Measurements from ENCODE around the gene BOLL.
"Not testable (repeated sequence)": the region's sequence is repeated elsewhere in the genome, so short reads cannot be mapped to it uniquely, and the experiment has no call there.

BOLL gene

DNA sequence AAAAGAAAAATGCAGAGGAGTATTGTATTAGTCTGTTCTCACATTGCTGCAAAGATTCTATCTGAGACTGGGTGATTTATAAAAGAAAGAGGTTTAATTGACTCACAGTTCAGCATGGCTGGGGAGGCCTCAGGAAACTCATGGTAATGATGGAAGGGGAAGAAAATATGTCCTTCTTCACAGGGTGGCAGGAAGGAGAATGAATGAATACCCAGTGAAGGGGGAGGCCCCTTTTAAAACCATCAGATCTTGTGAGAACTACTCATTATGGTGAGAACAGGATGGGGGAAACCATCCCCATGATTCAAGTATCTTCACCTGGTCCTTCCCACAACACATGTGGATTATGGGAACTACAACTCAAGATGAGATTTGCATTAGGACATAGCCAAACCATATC, 10.2 kb upstream of the BOLL start:
- DNase-seq, result no peak

DNA sequence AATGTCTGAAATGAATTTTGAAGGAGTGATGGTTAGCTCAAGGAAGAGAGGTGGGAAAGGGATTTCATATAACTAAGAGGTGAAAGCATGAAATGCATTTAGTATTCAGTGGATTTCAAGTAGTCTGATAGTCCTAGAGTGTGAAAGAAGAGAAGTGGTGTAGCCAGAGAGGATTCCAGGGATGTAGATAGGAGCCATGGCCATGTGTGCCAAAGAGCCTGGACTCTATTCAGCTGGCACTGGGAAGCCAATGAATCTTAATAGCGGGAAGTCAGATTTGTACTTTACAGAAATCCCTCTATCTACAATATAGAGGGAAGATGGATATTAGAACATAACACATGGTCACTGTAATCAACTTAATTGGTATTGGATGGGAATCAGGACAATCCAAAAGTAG, 8.3 kb upstream of the BOLL start:
- no peak for DNase-seq

DNA sequence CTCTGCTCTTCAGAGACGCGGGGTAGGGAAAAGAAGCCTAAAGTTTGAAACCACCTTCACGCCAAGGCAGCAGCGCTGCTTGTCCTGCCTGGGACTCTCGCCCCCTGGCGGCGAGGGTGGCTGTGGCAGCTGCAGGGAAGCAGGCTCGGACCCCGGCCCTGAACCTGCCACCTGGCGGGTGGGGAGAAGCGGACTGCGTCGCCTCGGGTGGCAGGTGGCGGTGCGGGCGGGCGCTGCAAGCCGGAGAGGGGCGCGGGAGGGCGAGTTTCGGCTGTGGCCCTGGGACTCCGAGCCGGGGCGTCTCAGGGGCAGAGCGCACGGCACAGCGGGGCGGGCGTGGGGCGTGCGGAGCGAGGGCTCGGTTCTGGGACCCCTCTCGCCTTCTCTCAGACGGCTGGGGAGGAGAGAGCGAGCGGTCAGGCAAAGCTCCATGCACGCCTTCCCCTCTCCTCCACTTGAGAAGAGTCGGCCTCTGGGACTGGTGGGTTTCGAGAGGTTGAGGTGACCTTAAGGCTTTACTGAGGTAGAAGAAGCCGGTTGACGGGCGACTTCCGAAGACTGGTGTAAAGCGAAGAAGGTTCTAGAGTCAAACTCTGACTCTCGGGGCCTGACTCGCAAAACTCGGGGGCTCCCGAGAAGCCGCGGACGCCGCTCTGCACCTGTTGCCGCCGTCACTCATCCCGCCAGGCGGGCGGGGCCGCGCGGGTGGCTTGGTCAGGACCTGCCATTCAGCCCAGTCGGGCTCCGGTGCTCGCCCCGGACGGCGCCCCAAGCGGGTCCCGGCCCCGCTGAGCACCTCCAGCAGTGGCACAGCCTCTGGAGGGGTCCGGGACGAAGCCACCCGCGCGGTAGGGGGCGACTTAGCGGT, 1.1 kb upstream of the BOLL start:
- no peak for DNase-seq

DNA sequence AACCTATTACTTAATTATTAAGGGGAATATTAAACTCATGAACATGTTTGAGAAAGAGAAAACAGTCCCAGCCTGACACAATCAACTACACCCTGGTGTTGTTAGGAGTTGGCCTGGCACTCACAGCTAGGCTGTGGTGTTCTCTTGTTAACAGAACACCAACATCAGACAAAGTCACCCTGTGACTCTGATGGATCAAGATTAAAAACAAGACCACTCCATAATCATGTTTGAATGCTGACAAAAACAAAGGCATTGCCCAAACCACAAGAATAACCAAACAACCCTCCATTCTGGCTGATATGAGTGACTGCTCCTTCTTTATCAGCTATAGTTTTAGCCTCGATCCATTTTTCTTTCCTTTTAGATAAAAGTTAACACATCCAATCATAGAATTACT, 3.0 kb downstream of the BOLL start:
- DNase-seq, result no peak

DNA sequence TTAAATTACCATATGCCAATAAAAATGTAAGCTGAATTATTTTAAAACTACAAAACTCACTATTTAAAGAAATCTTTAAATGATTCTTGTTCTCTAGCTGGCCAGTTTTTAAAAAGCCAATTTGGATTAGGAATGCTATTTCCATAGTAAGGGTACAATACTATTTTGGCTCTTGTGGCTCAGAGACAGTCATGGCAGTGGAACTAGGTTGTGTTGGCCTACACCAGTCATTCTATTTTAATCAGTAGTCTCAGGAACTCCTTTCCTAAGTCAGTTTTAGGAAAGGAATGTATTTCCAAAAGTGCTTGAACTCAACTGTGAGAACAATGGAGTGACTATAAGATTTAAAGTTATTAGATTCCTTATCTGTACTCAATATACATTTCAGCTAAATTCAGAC, 5.9 kb downstream of the BOLL start:
- DNase-seq, result no peak

DNA sequence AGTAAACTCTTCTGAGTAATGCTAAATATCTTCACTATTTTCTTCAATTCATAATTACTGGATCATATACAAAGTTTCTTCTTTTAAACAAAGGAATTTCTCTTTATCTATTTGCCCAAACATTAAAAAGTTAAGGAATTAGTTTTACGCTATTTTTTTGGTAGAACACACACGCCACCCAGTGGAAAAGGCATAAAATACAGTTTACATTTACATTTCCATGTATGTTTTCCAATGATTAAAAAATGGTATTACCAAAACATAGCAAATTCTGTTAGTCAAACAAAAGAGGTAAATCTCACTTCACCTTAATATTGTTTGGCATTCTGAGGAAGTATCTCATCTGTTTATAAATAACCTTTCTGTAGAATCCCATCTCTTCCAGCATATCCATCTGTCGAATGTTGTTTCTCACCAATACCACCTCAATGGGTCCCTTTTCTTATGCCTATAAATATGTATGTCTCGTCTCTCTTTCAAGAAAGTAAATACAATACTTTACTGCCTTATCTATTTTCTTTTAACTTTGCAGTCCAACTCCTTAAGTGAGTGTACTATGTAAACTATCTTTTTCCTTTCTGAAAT, 7.2 kb downstream of the BOLL start:
- no peak for DNase-seq

DNA sequence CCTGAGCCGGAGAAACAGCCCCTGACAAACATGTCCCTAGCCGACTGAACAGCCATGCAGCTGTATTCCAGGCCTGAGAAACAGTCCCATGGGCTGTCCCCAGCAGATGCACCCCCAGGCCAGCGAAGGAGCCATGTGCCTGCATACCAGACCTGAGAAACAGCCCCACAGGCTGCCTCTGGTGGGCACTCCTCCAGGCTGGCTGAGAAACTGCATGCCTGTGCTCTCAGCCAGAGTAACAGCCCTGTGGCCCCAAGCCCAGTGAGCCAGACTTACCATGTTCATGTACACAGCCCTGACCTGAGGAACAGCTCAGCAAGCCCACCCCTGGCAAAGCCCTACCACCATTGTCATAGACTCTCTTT, 24.8 kb downstream of the BOLL start:
- no peak for DNase-seq

DNA sequence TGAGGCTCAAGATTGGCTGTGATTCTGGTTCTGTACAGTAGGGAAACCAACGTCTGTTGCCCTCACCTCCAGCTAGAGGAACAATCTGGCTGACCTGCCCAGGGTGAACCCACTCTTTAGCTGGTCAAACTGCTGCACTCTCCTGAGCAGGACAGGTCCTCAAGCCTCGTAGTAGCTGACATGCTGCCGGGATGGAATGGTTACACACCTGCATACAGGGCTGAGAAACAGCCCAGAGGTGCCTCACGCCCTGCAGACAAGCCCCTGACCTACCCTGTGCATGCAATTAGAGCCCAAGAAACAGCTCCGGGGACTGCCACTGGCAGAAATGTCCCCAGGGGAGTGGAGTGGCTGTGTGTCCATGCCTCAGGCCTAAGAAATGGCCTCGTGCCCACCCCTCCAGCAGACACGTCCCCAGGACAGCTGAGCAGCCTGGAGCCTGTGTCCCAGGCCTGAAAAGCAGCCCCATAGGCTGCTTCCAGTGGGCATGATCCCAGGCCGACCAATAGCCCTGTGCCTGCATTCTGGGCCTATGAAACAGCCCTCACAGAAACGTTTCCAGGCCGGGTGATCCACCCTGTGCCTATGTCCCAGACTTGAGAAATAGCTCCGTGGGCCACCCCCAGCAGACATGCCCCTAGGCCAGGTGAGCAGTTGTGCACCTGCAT, 25.4 kb downstream of the BOLL start:
- no peak for DNase-seq

DNA sequence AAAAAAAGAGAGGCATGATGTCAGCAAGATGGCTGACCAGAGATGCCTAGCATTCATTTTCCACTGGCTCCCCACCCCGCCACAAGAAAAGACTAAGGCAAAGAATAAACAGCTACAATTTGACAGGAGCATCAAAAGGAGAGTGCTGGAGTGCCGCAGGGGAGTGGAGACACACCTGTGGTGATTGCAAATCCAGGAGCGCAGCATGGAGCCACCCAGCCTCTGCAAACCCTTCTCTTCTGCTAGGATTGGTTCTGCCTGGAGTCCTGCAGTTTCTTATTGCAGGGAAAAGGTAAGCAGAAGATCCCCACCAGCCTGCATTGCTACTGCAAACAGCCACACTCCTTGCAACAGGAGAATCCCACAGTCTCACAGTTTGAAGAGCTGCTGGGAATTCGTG, 26.1 kb downstream of the BOLL start:
- no peak for DNase-seq

DNA sequence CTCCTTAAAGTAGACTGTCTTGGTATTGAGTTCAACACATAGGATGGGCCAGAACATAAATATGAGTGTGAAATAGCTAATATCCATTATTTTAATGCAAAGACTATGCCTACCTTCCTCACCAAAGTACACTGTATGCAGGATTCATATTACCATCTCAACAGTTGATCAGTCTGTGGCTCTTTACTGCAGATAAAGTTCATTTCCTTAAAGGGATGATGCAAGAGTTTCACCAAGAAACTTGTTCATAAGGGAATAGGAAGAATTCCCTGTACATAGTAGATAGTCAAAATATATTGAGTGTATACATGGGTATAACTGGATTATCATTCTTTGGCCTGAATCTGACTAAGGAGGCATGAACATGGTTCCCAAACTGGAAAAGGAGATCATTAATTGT, 44.9 kb downstream of the BOLL start:
- DNase-seq, result no peak

DNA sequence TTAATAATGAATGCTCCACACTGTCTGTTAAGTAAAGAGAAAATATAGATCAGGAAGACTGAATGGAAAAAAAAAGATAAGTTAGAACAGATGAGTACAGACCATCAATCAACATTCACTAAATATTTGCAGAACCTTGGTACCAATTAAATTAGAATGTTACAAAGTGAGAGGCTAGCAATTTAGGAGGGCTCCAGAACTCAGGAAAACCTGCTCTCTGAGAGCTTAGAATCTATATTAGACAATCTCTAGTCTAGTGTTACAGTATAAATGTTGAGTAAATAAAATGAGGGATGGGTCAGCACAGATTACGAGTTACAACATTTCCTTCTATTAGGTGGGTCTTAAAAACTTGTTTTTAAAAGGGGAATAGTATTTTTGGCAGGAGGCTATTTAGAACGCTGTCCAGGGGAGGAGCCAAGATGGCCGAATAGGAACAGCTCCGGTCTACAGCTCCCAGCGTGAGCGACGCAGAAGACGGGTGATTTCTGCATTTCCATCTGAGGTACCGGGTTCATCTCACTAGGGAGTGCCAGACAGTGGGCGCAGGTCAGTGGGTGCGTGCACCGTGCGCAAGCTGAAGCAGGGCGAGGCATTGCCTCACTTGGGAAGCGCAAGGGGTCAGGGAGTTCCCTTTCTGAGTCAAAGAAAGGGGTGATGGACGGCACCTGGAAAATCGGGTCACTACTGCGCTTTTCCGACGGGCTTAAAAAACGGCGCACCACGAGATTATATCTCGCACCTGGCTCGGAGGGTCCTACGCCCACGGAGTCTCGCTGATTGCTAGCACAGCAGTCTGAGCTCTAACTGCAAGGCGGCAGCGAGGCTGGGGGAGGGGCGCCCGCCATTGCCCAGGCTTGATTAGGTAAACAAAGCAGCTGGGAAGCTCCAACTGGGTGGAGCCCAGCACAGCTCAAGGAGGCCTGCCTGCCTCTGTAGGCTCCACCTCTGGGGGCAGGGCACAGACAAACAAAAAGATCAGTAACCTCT, 56.3 kb downstream of the BOLL start:
- DNase-seq, result not testable (repeated sequence)

DNA sequence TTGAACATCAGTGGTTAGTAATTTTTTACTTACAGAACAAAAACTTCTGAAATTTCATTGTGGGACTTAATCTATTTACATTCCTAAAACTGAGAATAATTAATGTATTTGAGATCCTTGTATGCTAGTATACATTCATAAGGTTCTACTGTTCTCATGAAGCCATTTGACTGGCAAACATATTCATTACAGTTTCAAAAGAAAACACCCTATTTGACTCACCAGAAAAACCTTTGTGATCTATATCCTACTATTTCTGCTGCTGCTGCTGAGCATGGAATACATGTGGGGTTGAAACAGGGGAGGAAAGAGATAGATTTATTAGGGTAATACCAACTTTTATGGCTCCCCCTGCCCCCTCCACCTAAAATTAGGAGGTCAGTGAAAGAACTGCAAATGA, 58.1 kb downstream of the BOLL start:
- DNase-seq, result no peak

DNA sequence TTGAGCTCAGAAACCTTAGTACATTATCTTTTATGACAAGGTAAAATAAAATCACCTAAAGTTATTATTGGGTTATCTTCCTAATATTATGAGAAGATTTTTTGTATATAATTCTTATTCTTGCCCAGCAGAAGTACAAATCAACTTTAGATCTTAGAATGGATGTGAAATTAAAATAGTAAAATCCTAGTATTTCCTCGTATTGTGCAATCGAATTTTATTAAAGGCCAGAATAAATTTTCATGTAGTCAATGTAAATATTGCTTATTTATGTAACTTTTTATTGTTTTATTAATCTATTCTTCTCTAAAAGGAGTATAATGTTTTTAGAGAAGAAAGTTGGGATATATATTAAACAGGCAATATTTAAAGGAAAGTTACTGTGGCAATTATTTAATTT, 67.3 kb downstream of the BOLL start:
- no peak for DNase-seq

DNA sequence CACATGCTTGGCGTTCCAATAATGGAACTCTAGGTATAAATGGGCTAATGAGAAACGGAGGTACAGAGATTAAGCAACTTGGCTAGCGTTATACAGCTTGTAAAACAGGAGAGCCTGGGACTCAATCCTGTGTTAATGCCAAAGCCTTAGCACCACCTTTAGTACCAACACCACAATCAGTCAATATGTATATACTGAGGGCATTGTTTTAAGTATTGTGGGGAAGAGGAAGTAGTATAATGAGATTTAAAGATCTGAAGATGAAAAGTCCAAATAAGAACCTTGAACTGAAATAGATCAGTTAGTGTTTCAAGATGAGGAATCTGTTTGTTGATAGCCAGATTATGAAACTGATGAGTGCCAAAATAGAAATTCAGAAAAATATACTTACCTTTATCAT, 71.8 kb downstream of the BOLL start:
- no peak for DNase-seq

DNA sequence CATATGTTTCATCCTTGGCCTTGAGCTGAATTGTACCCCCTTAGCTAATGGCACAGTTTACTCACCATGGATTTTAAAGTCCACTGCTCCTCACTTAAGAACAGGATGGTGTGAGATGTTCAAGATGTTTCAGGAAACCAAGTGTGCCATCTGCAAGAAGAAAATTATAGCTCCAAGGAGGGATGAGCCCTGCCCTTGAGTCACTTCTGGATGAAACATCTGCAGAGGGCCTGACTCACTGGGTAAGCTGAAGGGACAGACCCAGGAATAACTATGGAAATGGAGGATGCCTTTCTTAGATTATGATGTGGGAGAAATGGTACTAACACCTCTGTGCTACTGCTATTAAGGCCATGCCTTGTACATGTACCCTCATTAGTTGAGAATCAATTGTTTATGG, 73.5 kb downstream of the BOLL start:
- DNase-seq, result no peak

DNA sequence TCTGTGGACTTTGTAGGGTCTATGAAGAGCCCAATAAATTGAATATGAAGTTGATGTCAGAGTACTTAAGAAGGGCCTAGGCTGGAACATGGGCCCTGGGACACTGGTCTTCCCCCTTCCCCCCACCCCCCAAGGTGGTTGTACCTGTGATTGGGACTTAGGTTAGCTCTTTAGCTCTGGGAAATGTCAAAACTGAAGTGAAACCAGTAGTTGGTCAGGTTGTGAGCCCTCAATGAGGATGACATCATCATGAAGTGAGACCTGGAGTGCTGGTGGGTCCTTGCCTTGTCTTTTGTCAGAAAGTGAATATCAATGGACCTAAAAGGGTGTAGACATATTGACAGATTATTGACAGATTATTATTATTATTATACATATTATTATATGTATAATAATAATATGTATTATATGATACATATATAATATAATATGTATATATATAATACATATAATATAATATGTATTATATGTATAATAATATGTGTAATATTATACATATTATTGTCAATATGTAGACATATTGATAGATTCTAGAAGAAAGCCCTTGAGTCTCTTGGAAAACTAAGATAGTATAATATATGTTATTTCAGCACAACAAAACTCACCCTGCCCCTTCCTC, 74.6 kb downstream of the BOLL start:
- no peak for DNase-seq

DNA sequence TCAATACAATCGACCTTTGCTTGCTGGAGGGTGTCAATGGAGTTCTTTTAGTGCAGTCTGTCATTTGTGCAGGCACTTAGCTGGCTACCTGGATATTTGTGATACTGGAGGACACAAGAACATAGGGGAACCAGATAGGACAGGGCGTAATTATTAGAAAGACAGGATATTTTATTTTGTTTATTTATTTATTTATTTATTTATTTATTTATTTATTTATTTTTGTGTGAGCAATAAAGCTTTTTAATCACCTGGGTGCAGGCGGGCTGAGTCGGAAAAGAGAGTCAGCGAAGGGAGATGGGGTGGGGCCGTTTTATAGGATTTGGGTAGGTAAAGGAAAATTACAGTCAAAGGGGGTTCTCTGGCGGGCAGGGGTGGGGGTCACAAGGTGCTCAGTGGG, 76.0 kb downstream of the BOLL start:
- not testable (repeated sequence) for DNase-seq

DNA sequence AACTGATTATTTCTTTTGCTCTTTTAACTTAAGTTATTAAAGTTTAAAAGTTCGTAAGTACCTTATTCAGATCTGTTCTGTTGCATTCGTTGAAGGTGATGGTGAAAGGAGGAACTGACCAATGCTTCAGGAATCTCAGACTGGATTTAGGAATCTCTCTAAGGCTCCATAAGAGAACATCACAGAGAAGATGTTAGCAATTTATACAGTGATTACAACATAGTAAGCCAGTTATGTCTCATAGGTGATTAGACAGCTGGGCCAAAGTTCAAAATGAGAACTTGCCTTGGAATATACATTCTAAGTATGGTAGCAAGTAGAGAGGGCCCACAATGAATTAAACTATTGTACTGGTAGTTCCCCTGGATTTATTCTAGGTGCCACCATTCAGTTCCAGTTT, 76.8 kb downstream of the BOLL start:
- DNase-seq, result no peak

DNA sequence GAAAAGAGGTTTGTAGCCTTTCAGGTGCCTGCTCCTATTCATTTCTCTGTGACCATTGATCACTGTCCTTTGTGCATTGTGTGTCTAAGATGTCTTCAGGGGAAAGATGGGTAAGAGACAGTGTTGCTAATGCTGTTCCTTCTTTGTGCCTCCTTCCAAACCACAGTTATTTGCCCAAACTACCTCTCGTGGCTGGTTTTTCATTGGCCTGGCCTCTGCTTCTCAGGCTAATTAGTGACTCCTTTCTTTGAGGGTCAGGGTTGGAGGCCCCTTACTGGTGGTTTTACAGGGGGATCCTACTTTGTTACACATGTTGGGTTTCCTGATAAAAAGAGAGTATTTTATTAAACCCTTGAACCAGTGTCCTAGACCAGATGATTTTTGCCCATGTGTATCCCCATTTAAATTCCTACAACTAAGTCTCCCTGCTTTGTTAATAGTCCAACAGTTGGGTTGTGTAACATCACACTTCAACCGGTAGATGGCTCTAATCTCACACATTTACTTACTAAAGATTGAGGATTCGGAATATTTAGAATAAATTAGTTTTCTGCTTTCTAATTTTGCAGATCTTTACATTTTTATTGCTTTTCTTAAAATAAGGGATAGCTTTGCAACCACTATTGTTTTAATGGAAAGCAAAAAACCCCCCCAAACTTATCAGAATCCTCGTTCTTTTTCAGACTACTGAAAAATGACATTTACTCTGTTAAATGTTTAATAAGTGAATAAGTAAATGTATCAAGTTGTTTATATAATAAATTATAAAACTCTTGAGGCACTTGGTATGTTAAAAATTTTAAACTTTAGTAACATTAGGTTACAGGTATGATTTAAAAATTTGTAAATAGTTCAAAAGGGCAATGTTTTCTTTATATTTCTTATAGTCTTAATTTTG, 77.6 kb downstream of the BOLL start:
- no peak for DNase-seq

DNA sequence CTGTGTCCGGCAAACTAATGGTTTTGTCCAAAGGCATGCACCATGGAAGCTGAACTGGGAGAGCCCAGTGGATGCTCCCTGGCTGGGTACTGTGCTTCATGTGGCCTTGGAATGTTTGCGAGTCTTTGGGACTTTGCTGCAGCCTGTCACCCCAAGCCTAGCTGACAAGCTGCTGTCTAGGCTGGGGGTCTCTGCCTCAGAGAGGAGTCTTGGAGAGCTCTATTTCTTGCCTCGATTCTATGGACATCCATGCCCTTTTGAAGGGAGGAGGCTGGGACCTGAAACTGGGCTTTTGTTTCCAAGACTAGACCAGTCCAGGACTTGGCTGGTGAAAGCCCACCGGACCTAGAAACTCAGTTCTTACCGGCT, 78.3 kb downstream of the BOLL start:
- no peak for DNase-seq
